Choroid plexus epithelial cell (primary cell): ENCODE measurements around the gene ABHD2.

Experiments
- DNase-seq: peaks from one replicate; pipeline ENCODE4 v3.0.0-alpha.2; 2010; ENCODE audit warnings: low read depth
- H3K4me3 ChIP-seq: 2 replicates; pipeline ENCODE4 v1.5.1; 2011; ENCODE audit warnings: low read depth, mild to moderate bottlenecking, control low read depth, low read length, moderate library complexity
- TF ChIP-seq, protein P1 (sequence below): conservative IDR thresholded peaks from 2 replicates; pipeline ENCODE4 v1.5.1; 2011; ENCODE audit warnings: low read depth, mild to moderate bottlenecking, control low read depth, inconsistent platforms, low read length, moderate library complexity

Gene ABHD2

DNA sequence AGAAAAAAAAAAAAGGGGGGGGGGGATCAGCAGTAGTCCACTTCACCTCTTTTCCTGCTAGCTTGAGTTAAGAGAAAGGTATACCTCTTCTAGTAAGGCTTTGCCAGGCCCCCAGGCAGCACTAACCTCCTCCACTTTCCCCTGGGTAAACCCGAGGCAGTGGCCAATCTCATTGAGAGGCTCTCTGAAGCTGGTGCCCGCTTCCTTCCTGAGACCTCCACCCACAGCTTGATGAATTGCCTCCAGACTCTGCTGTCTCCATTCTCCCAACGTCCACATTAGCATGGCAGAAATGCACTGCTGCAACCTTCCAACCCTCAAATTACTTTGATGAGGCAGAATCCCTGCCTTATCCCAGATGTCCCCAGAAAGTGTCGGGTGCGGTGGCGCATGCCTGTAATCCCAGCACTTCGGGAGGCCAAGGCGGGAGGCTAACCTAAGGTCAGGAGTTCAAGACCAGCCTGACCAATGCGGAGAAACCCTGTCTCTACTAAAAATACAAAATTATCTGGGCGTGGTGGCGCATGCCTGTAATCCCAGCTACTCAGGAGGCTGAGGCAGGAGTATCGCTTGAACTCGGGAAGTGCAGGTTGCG is 117.8 kb downstream of the ABHD2 start:
- DNase-seq: no peak
- H3K4me3 ChIP-seq: no peak overlapping the region
- TF ChIP-seq, protein P1, sequence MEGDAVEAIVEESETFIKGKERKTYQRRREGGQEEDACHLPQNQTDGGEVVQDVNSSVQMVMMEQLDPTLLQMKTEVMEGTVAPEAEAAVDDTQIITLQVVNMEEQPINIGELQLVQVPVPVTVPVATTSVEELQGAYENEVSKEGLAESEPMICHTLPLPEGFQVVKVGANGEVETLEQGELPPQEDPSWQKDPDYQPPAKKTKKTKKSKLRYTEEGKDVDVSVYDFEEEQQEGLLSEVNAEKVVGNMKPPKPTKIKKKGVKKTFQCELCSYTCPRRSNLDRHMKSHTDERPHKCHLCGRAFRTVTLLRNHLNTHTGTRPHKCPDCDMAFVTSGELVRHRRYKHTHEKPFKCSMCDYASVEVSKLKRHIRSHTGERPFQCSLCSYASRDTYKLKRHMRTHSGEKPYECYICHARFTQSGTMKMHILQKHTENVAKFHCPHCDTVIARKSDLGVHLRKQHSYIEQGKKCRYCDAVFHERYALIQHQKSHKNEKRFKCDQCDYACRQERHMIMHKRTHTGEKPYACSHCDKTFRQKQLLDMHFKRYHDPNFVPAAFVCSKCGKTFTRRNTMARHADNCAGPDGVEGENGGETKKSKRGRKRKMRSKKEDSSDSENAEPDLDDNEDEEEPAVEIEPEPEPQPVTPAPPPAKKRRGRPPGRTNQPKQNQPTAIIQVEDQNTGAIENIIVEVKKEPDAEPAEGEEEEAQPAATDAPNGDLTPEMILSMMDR: no peak

DNA sequence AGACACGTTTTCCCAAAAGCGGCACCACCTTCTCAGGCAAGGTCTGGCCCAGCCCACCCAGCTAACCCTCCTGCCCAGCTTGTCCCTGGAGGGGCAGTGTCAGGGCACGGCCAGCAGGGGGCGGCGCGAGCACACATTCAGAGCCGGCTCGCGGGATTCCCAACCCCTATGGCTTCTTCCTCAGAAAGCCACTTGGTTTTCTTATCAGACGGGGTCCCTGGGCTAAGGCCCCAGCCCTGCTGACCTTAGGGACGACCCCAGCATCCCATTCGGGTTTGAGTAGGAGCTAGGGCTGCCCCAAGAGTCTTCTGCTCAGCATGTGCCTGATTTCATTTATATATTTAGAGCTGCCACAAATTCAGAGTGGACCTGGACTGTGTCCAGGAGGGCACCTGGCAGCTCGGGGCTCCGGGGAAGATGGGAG is 118.7 kb downstream of the ABHD2 start:
- peak; percentile 72 for DNase-seq
- TF ChIP-seq, protein P1: peak; percentile 99
- H3K4me3 ChIP-seq: peak overlapping the region; percentile 28

DNA sequence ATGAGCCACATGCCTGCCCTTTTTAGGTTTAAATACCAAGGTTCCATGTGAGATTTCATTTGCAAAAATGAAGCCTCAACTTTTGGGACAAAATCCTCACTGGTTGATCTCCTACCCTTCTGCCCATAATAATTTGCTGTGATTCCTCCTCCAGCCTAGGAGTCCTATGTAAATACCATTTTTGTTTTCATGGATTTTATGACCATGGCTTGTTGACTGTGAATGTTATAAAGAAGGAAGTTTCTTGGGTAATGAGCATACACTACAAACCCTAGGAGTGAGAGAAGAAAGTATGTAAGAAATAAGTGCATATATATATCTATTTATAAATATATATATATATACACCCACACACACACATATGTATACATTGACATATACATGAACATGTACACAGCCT is 120.0 kb downstream of the ABHD2 start:
- H3K4me3 ChIP-seq: no peak overlapping the region
- DNase-seq: no peak
- TF ChIP-seq, protein P1: no peak

DNA sequence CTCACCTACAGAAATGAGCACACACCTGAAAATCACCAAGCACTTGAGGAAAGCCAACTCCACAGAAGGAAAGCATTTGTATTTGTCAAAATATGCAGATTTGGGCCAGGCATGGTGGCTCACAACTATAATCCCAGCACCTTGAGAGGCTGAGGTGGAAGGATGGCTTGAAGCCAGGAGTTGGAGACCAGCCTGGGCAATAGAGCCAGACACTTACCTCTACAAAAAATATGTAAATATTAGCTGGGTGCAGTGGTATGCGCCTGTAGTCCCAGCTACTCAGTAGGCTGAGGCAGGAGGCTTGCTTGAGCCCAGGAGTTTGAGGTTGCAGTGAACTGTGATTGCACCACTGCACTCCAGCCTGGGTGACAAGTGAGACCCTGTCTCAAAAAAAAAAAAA is 120.8 kb downstream of the ABHD2 start:
- TF ChIP-seq, protein P1: no peak

DNA sequence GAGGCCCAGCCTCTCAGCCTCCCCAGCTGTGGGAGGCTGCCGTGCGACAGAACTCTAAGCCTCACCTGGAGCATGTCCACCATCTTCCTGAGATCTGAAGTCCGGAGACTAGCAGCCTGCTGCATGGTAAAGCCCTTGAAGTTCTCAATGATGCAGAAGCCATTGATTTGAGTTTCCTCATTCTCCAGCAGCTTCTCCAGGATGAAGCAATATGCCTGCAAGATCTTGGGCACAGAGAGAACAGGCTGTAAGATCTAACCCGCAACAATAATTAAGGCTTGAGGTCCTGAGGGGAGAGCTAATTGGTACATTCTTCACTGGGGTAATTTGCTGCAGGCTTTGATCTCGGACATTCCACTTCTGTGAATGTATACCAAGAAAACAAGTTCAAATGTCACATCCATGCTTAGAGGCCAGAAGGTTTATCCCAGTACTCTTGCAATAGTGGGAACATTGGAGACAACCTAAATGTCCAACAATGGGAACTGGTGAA is 123.5 kb downstream of the ABHD2 start:
- H3K4me3 ChIP-seq: no peak overlapping the region
- TF ChIP-seq, protein P1: no peak
- DNase-seq: no peak

More for the DNA sequence above, 120.8 kb downstream of the ABHD2 start:
- DNase-seq: no peak
- H3K4me3 ChIP-seq: no peak overlapping the region

DNA sequence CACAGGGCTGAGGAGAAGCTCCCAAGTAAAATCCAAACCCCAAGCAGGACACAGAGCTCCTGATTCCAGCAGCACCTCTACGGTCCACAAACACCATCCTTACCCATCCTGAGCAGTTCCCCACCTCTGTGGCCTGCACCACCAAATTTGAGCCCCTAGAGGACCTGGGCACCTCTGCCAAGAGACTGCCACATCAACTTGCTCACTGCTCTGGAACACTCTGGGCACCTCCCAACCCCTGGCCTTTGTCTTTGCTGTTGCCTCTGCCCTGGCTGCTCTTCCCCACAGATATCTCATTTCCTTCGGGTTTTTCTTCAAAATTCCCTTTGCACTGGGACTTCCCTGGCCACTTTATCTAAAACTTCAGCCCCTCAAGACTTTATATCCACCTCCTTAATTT is 127.4 kb downstream of the ABHD2 start:
- no peak for DNase-seq
- TF ChIP-seq, protein P1: no peak
- no peak overlapping the region for H3K4me3 ChIP-seq

DNA sequence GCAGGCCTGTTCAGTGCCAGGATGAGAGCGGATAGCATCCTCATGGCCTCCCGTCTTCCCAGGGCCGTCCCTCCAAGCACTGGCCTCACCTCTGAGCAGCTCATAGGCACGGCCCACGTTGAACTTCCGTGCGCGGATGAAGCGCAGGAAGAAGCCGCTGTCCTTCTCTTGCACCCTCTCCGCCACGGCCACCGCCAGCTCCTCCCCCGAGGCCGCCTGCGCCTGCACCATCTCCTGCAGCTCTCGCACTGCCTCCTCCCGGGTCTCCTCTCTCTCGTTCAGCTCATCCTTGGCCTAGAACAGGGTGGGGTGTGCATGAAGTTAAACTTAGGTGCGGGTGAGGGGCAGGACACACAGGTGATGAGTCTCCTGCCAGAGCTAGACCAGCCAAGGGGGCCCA is 128.8 kb downstream of the ABHD2 start:
- no peak overlapping the region for H3K4me3 ChIP-seq
- no peak for DNase-seq
- TF ChIP-seq, protein P1: no peak
